Smooth muscle cell (in vitro differentiated cells): ENCODE measurements around the gene ACCSL. TPM values are rescaled to one million over a fixed set of nuclear protein-coding genes. Genes with fewer than 3 reads are reported as not detected.

Experiments used
- DNase-seq: peaks from one replicate; lab custom pipeline; 2025; ENCODE audit not compliant: unreplicated experiment; lab: John Stamatoyannopoulos, UW
- H2AFZ ChIP-seq: fragments of 200-600 bp; sonication (generic); 2 replicates; pipeline ENCODE4 v1.6.0; 2016; ENCODE audit warnings: antibody characterized with exemption, low read depth, mild to moderate bottlenecking
- H3F3A ChIP-seq: fragments of 200-600 bp; sonication (generic); 2 replicates; pipeline ENCODE4 v1.6.0; 2017; ENCODE audit warnings: antibody characterized with exemption, low read depth
- H3K27ac ChIP-seq: fragments of 200-600 bp; sonication (generic); 2 replicates; pipeline ENCODE4 v1.5.1; 2016; ENCODE audit warnings: low read depth, mild to moderate bottlenecking
- H3K27me3 ChIP-seq: fragments of 200-600 bp; sonication (generic); 2 replicates; pipeline ENCODE4 v1.6.1; 2016; ENCODE audit warnings: low read depth, mild to moderate bottlenecking
- H3K36me3 ChIP-seq: fragments of 200-600 bp; sonication (generic); 2 replicates; pipeline ENCODE4 v1.5.1; 2016; ENCODE audit warnings: low read depth
- H3K4me1 ChIP-seq: fragments of 200-600 bp; sonication (generic); 2 replicates; pipeline ENCODE4 v1.5.1; 2016; ENCODE audit warnings: low read depth
- H3K4me2 ChIP-seq: fragments of 200-600 bp; sonication (generic); 2 replicates; pipeline ENCODE4 v1.6.0; 2016; ENCODE audit warnings: mild to moderate bottlenecking
- H3K4me3 ChIP-seq: fragments of 200-600 bp; sonication (generic); 2 replicates; pipeline ENCODE4 v1.5.1; 2016; ENCODE audit warnings: mild to moderate bottlenecking
- H3K79me2 ChIP-seq: fragments of 200-600 bp; sonication (generic); 2 replicates; pipeline ENCODE4 v1.6.0; 2016; ENCODE audit warnings: low read depth, mild to moderate bottlenecking
- H3K9ac ChIP-seq: fragments of 200-600 bp; sonication (generic); 2 replicates; pipeline ENCODE4 v1.6.0; 2016; ENCODE audit warnings: low read depth
- H3K9me3 ChIP-seq: fragments of 200-600 bp; sonication (generic); replicated peaks from 2 replicates; pipeline ENCODE4 v1.5.1; 2016; ENCODE audit warnings: low read depth
- H4K20me1 ChIP-seq: fragments of 200-600 bp; sonication (generic); 2 replicates; pipeline ENCODE4 v1.6.0; 2016; ENCODE audit warnings: low read depth
- WGBS: methylation state at CpG from one replicate; pipeline ENCODE4 v1.1.7; 2016; ENCODE audit warnings: low lambda C conversion rate; 5-methylcytosine and 5-hydroxymethylcytosine counted together
- polyA plus RNA-seq: library from polyadenylated mRNA; unstranded; fragments of >200 nt; fragmentation: Nextera tagmentation; extraction: Ambion mirVana; gene quantifications from 2 replicates; pipeline ENCODE4 v1.2.1, GENCODE V29; 2016
- total RNA-seq: library from RNA; depleted of rRNA; stranded (reverse); fragments of >200 nt; gene quantifications from 2 replicates; pipeline ENCODE4 v1.2.3, GENCODE V29; 2014
- TF ChIP-seq, protein P1 (sequence below): fragments of 200-600 bp; sonication (generic); IDR thresholded peaks from 2 replicates; pipeline ENCODE4 v1.5.1; 2017; ENCODE audit warnings: borderline replicate concordance, mild to moderate bottlenecking, antibody characterized with exemption; ENCODE audit not compliant: insufficient read depth, poor library complexity, severe bottlenecking

The ACCSL gene
- total and polyA plus RNA-seq, 2 experiments from 2014 or later: not detected

DNA sequence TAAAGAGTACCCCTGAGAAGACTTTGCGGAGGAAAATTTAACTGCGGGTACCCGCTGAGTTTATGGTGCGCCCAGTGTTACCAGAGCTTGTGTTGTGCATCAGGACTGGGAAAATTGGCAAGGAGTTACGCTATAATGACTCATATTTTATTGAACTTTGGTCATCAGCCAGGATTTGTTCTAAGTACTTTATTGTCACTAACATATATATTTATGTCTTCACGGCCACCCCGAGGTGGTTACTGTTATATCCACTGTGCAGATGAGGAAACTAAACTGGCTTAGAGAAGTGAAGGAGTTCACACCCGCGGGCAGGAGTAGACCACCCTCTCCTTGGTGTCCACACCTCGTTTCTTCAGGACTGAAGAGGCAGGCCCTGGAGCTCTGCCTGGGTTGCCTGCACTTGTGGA is 19.0 kb downstream of the ACCSL start:
- DNase-seq: no peak
- H3K4me3 ChIP-seq: peak overlapping the region; percentile 58
- H3K27me3 ChIP-seq: no peaks in the 10 kb centered on the region
- no peaks in the 10 kb centered on the region for H3K36me3 ChIP-seq
- no peaks in the 10 kb centered on the region for H3F3A ChIP-seq
- H3K4me2 ChIP-seq: peak overlapping the region; percentile 88
- no peaks in the 10 kb centered on the region for H3K4me1 ChIP-seq
- no peaks in the 10 kb centered on the region for H3K79me2 ChIP-seq
- 49% methylated on average over 10 of the region's 10 CpGs for WGBS
- H4K20me1 ChIP-seq: no peaks in the 10 kb centered on the region
- TF ChIP-seq, protein P1, sequence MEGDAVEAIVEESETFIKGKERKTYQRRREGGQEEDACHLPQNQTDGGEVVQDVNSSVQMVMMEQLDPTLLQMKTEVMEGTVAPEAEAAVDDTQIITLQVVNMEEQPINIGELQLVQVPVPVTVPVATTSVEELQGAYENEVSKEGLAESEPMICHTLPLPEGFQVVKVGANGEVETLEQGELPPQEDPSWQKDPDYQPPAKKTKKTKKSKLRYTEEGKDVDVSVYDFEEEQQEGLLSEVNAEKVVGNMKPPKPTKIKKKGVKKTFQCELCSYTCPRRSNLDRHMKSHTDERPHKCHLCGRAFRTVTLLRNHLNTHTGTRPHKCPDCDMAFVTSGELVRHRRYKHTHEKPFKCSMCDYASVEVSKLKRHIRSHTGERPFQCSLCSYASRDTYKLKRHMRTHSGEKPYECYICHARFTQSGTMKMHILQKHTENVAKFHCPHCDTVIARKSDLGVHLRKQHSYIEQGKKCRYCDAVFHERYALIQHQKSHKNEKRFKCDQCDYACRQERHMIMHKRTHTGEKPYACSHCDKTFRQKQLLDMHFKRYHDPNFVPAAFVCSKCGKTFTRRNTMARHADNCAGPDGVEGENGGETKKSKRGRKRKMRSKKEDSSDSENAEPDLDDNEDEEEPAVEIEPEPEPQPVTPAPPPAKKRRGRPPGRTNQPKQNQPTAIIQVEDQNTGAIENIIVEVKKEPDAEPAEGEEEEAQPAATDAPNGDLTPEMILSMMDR: no peak
- peak overlapping the region; percentile 93 for H3K9ac ChIP-seq
- peak overlapping the region; percentile 73 for H3K27ac ChIP-seq
- peak overlapping the region; percentile 96 for H2AFZ ChIP-seq
- H3K9me3 ChIP-seq: no peaks in the 10 kb centered on the region

- Histone ChIP-seq H3K4me3 (no peak overlapping the region), H3K4me2 (peak overlapping the region; percentile 88), H3K79me2 (no peaks in the 10 kb centered on the region)
Measured at GRCh38 chr11:44067266-44067665, 19.5 kb downstream of the ACCSL start.

GRCh38 chr11:44068180-44068579 is 20.4 kb downstream of the ACCSL start:
- no peak overlapping the region for H3K9ac ChIP-seq
- no peak overlapping the region for H2AFZ ChIP-seq
- TF ChIP-seq, protein P1: no peak
- no peaks in the 10 kb centered on the region for H3K79me2 ChIP-seq
- WGBS: 95% methylated on average over 2 of the region's 2 CpGs
- no peak overlapping the region for H3K4me3 ChIP-seq
- H3F3A ChIP-seq: no peaks in the 10 kb centered on the region
- H3K9me3 ChIP-seq: no peaks in the 10 kb centered on the region
- H3K36me3 ChIP-seq: no peaks in the 10 kb centered on the region
- no peaks in the 10 kb centered on the region for H3K4me1 ChIP-seq
- H4K20me1 ChIP-seq: no peaks in the 10 kb centered on the region
- H3K4me2 ChIP-seq: no peak overlapping the region
- DNase-seq: no peak
- H3K27ac ChIP-seq: no peak overlapping the region
- no peaks in the 10 kb centered on the region for H3K27me3 ChIP-seq

More at GRCh38 chr11:44067266-44067665, 19.5 kb downstream of the ACCSL start:
- H2AFZ ChIP-seq: no peak overlapping the region
- no peak overlapping the region for H3K27ac ChIP-seq
- WGBS: 77% methylated on average over 5 of the region's 5 CpGs
- H3K9me3 ChIP-seq: no peaks in the 10 kb centered on the region
- H4K20me1 ChIP-seq: no peaks in the 10 kb centered on the region
- H3F3A ChIP-seq: no peaks in the 10 kb centered on the region
- no peaks in the 10 kb centered on the region for H3K27me3 ChIP-seq
- no peak for DNase-seq
- H3K9ac ChIP-seq: no peak overlapping the region
- no peaks in the 10 kb centered on the region for H3K4me1 ChIP-seq
- no peaks in the 10 kb centered on the region for H3K36me3 ChIP-seq
- TF ChIP-seq, protein P1: no peak

DNA sequence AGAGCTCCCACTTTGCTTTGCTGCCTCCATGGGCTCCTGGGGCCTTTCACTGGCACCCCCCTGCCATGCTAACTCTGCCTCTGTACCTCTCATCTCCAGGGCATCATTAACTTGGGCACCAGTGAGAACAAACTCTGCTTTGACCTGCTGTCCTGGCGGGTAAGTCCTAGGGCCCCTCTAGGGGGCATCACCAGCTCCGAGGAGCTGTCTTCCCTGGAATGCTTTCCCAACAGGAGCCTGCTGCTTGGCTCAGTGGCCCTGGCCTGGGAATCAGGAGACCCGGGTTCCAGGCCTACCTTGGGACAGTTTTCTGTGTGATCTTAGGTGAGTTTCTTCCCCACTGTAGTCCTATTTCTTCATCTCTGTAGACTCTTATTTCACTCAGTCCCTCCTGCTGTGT is 23.4 kb downstream of the ACCSL start:
- Histone ChIP-seq H3K27ac (no peak overlapping the region), H3K27me3 (no peaks in the 10 kb centered on the region), H3K9me3 (no peaks in the 10 kb centered on the region), H3K4me2 (no peak overlapping the region), H3K4me3 (no peak overlapping the region), H3K9ac (no peak overlapping the region), H2AFZ (no peak overlapping the region), H3K79me2 (no peaks in the 10 kb centered on the region), H3F3A (no peaks in the 10 kb centered on the region), H3K36me3 (no peaks in the 10 kb centered on the region), H4K20me1 (no peaks in the 10 kb centered on the region), H3K4me1 (no peaks in the 10 kb centered on the region)
- TF ChIP-seq, protein P1: no peak
- 84% methylated on average over 3 of the region's 3 CpGs for WGBS
- DNase-seq: no peak
